A673 (cell line): ENCODE results near the gene GMDS.

ENCODE experiments used
- CTCF ChIP-seq: fragments of 300-800, 200-600 bp; sonication (generic); conservative IDR thresholded peaks from 2 replicates; pipeline ENCODE4 v1.5.1; 2017; ENCODE audit warnings: low read depth, mild to moderate bottlenecking, antibody characterized with exemption, low read length, moderate library complexity, mixed read lengths
- EZH2 ChIP-seq: fragments of 200-600 bp; sonication (generic); IDR thresholded peaks from 2 replicates; pipeline ENCODE4 v1.6.1; 2017; ENCODE audit warnings: borderline replicate concordance, low read depth, mild to moderate bottlenecking, mixed read lengths, antibody characterized with exemption, low read length; ENCODE audit not compliant: poor library complexity, severe bottlenecking

GRCh38 chr6:1849691-1850090 lies 395.7 kb downstream of the GMDS start:
- TF ChIP-seq CTCF = no peak
- TF ChIP-seq EZH2 = no peak
